Stimulated activated CD4-positive, alpha-beta T cell treated with anti-CD3 and anti-CD28 coated beads, Interleukin-1b, Interleukin-23, amount 100 ng/mL, for 1 hour (primary cell): Measurements from ENCODE around the gene CDKN1A.
A peak's percentile ranks its signal among the peaks of the same experiment; 100 is the strongest.
"Not testable (repeated sequence)": the region's sequence is repeated elsewhere in the genome, so short reads cannot be mapped to it uniquely, and the experiment has no call there.

Experiments
- DNase-seq, 2 donors: peaks; one replicate each; pipeline ENCODE4 v3.0.0-alpha.2; 2020; ENCODE audit warnings: low read depth in 2 of 2

The CDKN1A gene

DNA sequence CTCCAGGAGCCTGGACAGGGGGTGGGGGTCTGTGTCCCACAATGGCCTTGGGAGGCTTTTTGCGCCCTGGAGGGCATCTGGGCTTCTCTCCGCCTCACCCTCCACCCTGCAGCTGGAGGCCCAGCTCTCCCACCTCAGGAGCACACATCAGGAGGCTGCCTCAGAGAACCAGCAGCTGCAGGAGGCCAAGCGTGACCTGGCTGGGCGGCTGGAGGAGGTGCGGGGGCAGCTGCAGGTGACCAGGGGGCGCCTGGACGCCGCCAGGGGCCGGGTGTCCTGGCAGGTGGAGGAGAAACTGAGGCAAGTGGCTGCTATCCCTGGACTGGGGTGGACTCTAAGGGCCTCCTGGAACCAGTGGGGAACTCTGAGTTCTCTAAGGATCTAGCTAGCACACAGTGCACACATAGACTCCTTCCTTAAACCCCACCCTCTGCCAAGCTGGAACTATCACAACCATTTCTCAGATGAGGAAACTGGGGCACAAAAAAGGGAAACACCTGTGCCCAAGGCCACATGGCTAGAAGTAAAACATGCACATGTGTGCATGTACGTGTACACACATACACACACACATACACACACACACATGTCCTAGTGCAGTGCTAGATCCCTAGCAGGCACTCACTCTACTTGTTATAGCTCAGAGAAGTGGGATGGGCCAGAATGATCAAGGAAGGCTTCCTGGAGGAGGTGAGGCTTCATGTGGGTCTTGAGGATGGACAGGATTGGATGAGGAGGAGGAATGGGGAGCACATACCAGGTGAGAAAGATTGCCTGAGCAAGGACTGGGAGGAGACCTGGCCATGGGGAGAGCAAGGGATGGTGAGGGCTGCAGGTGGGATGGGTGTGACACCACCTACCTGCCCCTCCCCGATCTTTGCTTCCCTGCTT is 42.0 kb downstream of the CDKN1A start:
- no peak for DNase-seq

- no peak for DNase-seq
Measured at GRCh38 chr6:36721369-36722140, 43.0 kb downstream of the CDKN1A start.

DNA sequence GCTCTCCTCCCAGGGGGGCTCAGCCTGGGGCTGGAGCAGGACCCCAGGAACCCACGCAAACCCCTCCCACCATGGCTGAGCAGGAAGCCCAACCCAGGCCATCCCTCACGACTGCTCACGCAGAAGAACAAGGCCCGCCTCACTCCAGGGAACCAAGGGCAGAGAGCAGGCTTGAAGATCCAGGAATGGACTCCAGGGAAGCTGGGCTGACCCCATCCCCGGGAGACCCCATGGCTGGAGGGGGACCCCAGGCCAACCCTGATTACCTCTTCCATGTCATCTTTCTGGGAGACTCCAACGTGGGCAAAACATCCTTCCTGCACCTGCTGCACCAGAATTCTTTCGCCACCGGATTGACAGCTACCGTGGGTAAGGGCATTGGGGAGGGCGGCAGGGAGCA is 43.9 kb downstream of the CDKN1A start:
- no peak for DNase-seq

GRCh38 chr6:36722879-36723278 is 44.4 kb downstream of the CDKN1A start:
- no peak for DNase-seq

DNA sequence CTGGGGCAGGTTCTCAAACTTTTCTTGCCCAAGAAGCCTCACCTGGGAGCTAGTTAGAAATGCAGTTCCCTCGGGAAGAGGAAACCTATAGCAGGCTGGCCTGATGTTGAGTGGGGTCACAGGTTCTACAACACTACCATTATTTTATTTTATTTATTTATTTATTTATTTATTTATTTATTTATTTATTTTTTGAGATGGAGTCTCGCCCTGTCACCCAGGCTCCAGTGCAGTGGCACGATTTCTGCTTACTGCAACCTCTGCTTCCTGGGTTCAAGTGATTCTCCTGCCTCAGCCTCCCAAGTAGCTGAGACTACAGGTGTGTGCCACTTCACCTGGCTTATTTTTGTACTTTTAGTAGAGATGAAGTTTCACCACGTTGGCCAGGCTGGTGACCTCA is 45.5 kb downstream of the CDKN1A start:
- DNase-seq, result not testable (repeated sequence)

- DNase-seq, result peak in 1 of 2 donors; percentile 21
Measured at GRCh38 chr6:36724514-36725390, 46.2 kb downstream of the CDKN1A start.

DNA sequence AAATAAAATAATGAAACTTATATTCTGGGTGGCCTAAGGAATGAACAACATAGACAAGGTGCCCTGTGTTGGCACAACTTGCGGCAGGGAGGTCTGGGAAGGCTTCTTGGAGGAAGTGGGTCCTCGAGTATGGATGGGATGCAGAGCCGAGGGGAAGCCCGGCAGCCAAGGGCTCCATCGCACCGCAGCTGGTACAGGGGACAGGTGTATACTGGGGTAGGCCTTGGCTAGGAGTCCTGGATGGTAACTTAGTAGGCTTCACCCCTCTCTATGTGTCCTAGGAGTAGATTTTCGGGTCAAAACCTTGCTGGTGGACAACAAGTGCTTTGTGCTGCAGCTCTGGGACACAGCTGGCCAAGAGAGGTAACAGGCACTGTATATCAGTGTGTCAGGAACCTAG is 47.1 kb downstream of the CDKN1A start:
- no peak for DNase-seq

DNA sequence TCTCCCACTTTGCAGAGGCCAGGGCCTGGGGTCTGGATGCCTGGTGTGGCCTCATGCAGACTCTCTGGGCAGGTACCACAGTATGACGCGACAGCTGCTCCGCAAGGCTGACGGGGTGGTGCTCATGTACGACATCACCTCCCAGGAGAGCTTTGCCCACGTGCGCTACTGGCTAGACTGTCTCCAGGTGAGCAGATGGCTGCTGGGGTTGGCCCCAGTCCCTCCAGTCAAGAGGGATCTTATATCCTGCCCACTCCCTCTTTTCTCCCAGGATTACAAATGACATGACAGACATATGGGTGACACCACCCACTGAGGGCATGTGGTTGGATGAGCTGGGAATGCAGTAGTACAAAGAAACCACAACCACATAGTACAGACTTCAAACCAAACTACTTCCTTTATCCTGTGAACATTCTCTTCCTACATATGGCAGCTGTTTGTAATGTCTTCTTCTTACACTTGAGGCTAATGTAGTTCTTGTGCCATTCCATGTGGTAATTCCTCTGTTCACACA is 49.0 kb downstream of the CDKN1A start:
- DNase-seq, result no peak

- no peak for DNase-seq
Measured at GRCh38 chr6:36728289-36729160, 50.0 kb downstream of the CDKN1A start.

- no peak for DNase-seq
Measured at GRCh38 chr6:36729161-36729524, 50.6 kb downstream of the CDKN1A start.

GRCh38 chr6:36730424-36731380 is 52.2 kb downstream of the CDKN1A start:
- DNase-seq, result no peak

GRCh38 chr6:36731622-36732310 is 53.3 kb downstream of the CDKN1A start:
- DNase-seq, result no peak

- DNase-seq, result no peak
Measured at GRCh38 chr6:36733300-36733699, 54.8 kb downstream of the CDKN1A start.

- DNase-seq, result no peak
Measured at GRCh38 chr6:36734486-36735060, 56.1 kb downstream of the CDKN1A start.

DNA sequence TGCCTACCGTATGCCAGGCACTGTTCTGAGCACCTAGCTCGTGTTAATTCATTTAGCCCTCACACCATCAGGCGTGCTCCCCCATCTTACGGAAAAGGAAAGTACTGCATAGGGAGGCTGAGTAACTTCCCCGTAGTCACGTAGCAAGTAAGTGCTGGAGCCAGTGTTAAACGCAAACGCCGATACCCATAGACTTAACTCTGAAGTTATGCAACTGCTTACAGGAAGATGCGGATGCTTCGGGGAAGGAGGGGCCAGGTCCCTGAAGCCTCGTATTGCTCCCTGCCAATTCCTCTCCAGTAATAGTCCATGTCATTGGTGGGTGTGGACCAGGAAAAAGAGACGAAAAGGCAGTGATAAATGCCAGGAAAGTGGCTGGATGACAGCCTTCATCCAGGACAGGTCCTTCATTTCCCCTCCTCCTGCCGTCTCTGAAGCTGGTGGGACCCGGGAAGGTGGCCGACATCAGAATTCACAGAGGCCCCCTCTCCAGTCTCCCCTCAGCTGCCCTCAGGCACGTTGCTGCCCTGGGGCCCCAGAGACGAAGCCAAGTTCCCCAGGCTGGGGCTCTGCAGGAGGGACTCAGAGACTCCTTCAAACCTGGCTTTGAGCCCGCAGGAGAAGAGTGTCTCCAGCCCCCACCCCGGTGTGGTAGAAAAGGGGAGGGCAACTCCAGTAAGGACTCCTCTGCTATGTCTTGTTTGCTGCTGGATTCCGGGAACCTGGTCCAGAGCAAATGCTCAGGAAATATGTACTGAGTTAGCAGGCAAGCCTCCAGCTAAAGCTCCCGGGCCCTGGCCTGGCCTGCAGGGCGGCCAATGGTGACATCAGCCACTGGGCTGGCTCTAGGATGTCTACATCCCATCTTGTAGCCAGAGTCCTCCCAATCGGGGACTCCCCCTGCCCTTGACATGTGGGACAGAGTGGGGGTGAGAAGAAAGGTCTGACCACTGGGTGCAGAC is 56.9 kb downstream of the CDKN1A start:
- no peak for DNase-seq
